HG03520 (cell line): Measurements from ENCODE around the gene PMAIP1.
"Not testable (repeated sequence)": the region's sequence is repeated elsewhere in the genome, so short reads cannot be mapped to it uniquely, and the experiment has no call there.

Experiments used
- ATAC-seq: cut with Tn5 transposase; IDR thresholded peaks from one replicate; pipeline ENCODE4 v1.9.1; 2021; ENCODE audit warnings: mild to moderate bottlenecking, moderate library complexity; ENCODE audit not compliant: unreplicated experiment

PMAIP1 gene

GRCh38 chr18:59881728-59882656, 17.8 kb upstream of the PMAIP1 start:
- ATAC-seq = no peak

GRCh38 chr18:59884351-59884750, 15.4 kb upstream of the PMAIP1 start:
- no peak for ATAC-seq

GRCh38 chr18:59885579-59886163, 14.1 kb upstream of the PMAIP1 start:
- peak; percentile 84 for ATAC-seq

GRCh38 chr18:59886399-59886798, 13.4 kb upstream of the PMAIP1 start:
- ATAC-seq = not testable (repeated sequence)

GRCh38 chr18:59892123-59892522, 7.7 kb upstream of the PMAIP1 start:
- ATAC-seq = no peak

- no peak for ATAC-seq
Measured at GRCh38 chr18:59893971-59894370, 5.8 kb upstream of the PMAIP1 start.

- no peak for ATAC-seq
Measured at GRCh38 chr18:59897321-59897954, 2.4 kb upstream of the PMAIP1 start.

GRCh38 chr18:59898093-59898492, 1.7 kb upstream of the PMAIP1 start:
- no peak for ATAC-seq

GRCh38 chr18:59898609-59899297, 1.0 kb upstream of the PMAIP1 start:
- no peak for ATAC-seq

- peak; percentile 35 for ATAC-seq
Measured at GRCh38 chr18:59900222-59901128, 679 bp downstream of the PMAIP1 start.

- no peak for ATAC-seq
Measured at GRCh38 chr18:59902131-59902992, 2.6 kb downstream of the PMAIP1 start.

- no peak for ATAC-seq
Measured at GRCh38 chr18:59902993-59903610, 3.3 kb downstream of the PMAIP1 start.

GRCh38 chr18:59904011-59904601, 4.3 kb downstream of the PMAIP1 start:
- ATAC-seq = no peak

GRCh38 chr18:59905686-59906091, 5.9 kb downstream of the PMAIP1 start:
- ATAC-seq = no peak

GRCh38 chr18:59906203-59906602, 6.4 kb downstream of the PMAIP1 start:
- no peak for ATAC-seq

GRCh38 chr18:59907172-59907571, 7.4 kb downstream of the PMAIP1 start:
- no peak for ATAC-seq

- ATAC-seq = no peak
Measured at GRCh38 chr18:59907660-59908059, 7.9 kb downstream of the PMAIP1 start.

- ATAC-seq = no peak
Measured at GRCh38 chr18:59908799-59909198, 9.0 kb downstream of the PMAIP1 start.
